Measurements from ENCODE around the gene DGKB. TPM values are rescaled to one million over a fixed set of nuclear protein-coding genes. Genes with fewer than 3 reads are reported as not detected.
A peak's percentile ranks its signal among the peaks of the same experiment; 100 is the strongest.
"Not testable (repeated sequence)": the region's sequence is repeated elsewhere in the genome, so short reads cannot be mapped to it uniquely, and the experiment has no call there.

The DGKB gene
- total RNA-seq, 1 experiment from 2014 or later = 0.12 TPM

DNA sequence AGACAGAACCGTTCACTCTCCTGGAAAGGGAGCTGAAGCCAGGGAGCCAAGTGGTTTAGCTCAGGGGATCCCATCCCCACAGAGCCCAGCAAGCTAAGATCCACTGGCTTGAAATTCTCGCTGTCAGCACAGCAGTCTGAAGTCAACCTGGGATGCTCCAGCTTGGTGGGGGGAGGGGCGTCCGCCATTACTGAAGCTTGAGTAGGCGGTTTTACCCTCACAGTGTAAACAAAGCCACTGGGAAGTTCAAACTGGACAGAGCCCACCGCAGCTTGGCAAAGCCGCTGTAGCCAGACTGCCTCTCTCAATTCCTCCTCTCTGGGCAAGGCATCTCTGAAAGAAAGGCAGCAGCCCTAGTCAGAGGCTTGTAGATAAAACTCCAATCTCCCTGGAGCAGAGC, 443.7 kb downstream of the DGKB start:
- DNase-seq (ENCODE audit: low spot score) = not testable (repeated sequence)

DNA sequence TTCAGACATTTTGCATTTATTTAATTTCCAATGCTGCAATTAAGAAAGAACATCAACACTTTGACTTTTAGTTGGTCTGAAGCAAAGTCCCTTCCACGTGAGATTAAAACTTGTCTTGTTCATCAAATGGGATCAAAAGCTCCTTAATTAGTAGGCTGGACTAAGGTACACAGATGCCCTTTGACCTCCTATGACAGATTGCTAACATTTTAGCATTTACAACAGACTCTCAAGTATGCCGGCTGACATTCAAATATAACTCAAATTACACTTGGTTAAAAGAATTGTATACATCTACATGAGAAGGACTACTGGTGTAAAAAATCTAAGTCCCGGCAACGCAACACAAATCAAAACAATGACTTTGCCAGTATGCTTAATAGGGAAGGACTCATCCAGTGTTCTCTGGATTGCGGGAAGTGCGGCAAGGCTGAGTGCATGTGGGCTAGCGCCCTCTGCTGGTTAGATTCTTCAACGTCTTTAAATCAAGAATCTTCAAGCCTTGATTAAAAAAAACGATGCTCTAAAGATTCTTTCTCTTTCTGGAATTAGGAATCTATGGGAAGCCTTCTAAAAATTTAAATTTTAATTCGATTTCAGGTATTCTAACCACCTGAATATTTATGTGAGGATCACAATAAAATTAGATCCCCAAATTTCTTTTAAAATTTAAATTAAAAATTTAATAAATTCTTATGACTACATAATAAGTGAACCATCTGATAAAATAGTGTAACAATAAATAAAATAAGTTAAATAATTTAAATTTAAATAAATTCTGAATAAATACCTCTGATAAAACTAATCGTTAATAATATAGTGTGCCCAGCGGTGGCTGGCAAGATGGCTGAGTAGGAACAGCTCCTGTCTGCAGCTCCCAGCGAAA, 444.7 kb downstream of the DGKB start:
- DNase-seq (ENCODE audit: low spot score) = peak; percentile 93

DNA sequence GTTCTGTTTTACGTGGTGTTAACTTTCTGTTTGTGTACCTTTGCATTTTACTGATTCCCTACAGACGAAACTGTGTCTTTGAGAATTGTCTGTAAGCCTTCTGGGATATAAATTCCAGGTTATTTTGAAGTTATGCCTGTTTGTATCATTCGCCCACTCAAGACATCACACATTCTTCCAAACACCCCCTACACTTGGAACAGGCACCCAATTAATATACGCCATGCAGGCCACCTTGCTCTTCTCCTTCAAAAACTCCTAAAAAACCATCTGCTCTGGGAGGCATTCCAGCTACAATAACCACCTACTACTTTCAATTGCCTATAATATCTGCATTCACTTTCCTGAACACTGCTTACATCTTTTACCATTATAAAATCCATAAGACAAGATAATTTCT, 453.3 kb downstream of the DGKB start:
- DNase-seq (ENCODE audit: low spot score) = no peak

DNA sequence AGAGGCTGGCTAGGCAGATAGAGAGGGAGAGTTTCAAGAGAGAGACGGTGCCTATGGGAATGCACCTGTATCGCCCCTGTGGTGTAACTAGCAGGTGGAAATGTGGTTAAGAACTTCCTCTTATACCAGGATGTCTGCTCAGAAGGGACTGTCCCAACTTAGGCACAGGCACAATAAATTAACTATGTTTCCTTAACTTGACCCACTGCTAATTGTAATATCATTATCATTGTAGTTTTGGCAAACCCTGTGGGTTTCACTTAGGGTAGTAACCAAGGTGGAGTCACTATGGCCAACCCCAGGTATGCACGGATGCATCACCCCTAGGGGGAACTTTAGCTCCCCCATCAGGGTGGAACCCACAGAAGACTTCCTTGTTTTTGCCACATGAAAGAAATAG, 455.7 kb downstream of the DGKB start:
- DNase-seq (ENCODE audit: low spot score) = no peak

DNA sequence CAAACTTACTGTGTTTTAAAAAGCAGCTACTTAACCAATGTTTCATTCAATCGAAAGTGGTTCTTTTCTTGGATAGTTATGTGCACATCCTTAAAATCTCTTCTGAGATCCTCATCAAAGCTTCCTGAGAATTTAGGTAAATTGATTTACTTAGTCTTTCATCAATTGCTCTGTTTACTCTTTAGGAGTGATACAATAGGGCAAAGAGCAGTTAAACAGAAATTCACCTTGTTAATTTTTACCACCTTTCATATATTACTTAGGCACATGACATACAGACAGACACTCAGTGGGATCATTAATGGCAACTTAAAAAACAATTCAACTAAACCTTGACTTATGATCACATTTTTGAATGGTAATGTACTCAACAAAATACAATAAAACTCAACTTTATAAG, 456.3 kb downstream of the DGKB start:
- no peak for DNase-seq (ENCODE audit: low spot score)

DNA sequence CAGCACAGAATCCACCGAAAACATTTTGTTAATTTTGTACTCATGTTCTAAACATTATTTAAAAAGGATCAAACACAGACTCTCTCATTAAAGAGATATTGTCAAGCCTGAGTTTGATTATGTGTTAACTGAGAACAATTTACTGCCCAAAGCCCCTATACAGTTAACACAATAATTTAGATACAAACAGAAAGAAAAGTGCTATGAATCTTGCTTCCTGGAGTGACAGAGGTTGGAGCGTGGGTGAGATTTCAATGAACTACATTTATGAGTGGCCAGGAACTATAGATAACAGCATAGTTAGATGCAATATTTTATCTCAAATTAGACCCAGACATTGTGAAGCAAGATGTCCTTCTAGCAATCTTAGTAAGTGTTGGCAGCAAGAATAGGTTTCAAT, 464.2 kb downstream of the DGKB start:
- no peak for DNase-seq (ENCODE audit: low spot score)

DNA sequence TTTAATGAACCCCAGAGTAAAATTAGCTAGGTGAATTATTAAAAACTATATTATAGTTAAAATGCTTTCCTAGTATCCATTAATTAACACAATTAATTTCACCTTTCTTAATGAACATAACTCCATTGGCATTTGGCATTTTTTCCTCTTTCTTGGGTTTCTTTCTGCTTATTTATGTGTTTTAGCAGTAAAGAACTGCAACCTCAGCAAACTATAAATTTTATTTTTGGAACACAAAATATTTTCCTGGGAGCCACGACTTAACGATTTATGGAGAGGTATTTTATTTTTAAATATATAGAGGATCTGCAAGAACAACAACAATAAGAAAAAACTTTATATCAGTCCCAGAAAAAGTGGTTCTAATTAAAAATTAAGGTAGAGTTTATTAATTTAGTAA, 465.7 kb downstream of the DGKB start:
- no peak for DNase-seq (ENCODE audit: low spot score)

DNA sequence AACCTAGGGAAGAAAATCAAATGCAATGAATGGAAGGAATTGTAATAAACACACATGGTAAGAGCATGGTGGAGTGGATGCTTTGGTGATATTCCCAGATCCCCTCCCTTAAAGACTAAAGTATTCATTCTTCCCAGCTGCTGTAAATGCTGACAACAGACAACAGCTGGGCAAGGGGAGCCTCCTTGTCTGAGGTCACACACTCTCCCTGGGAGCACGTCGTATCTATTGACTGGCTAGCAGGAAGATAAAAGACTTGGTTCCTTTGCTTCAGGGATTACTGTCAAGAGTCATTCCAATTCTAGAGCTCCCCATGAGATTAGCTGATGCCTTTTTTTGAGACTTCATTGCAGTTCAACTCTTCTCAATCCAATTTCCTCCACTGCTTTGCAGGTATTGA, 469.6 kb downstream of the DGKB start:
- DNase-seq (ENCODE audit: low spot score) = no peak

DNA sequence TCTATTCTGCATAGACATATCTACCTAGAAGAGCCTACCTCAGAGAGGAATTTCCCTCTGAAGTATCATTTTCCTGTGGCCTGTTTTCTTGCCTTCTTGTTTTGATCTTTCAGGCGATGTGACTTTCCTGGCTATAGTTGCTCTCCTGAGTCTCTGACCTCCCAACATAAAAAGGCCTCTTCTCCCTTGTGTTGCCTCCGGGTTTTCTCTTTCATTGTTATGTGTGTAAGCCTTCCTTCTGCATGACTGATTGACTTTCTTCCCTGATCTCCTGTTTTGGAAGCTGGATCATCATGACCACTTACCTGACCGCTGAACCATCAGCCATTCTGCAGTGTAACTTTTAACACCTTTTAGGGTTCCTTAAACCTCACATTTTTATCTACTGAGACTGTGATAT, 471.6 kb downstream of the DGKB start:
- DNase-seq (ENCODE audit: low spot score) = no peak

DNA sequence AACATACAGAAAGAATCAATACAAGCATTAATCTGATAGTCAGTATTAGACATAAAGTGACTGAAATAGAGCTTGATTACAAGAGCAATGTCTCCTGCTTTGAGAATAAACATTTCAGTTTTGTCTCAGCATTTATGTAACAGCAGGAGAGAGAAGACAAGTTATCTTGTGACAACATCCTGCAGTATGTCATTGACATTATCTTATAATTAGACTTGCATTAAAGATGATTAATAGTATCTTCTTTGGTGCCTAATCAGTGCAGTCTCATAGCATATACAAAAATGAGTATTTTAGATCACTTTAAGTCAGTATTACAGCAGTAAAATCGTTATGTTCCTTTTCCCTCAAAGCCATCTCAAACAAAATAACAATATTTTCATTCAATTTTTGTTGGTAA, 477.0 kb downstream of the DGKB start:
- no peak for DNase-seq (ENCODE audit: low spot score)

DNA sequence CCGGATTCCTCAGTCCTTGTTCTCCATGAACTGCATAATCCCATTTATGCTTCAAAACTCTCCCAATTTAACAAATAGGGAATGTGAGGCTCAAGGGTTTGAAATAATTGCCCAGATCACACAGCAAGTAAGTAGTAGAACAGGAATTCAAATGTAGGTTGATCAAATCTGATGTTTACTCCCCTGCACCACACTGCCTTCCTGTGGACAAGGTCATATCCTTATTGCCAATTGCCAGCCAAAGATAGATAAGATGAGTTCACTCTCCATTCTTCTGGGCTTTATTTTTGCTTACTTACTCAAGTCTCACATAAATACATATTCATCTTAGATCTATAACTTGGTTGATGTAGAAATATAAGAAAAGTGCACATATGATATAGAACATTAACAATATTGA, 477.9 kb downstream of the DGKB start:
- no peak for DNase-seq (ENCODE audit: low spot score)

DNA sequence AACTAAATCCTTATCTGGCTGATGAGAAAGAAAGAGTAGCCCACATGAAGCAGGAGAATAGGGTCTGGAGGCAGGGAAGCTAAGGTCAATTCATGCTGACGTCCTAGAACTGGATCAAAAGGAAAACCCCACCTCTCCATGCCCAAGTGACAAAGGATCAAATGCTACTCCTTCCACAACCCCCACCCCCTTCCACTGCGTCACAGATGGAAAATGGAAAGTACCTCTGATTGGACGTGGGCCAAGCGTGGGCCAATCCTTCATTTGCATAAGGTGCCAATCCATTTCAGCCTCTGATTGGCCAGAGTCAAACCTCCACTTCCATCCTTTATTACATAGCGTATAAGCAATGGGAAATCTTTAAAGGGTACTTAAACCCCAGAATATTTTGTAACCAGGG, 481.8 kb downstream of the DGKB start:
- no peak for DNase-seq (ENCODE audit: low spot score)

DNA sequence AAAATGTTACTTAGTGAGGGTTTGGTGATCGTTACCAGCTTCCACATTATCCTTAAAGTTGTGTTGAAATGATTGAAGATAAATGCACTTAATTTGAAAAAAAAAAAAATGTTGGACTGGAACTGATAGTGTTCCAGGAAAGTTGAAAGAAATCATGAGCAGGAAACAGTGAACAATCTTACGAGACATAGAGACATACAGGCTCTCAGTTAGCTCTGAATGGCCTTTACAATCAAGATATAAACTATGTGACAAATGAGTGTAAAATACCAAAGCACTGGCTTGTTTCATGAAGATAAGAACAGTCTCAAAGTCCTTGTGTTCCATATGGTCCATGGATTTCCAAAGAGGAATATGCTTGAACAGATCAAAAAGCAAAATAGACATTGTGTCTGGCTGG, 483.0 kb downstream of the DGKB start:
- DNase-seq (ENCODE audit: low spot score) = no peak

DNA sequence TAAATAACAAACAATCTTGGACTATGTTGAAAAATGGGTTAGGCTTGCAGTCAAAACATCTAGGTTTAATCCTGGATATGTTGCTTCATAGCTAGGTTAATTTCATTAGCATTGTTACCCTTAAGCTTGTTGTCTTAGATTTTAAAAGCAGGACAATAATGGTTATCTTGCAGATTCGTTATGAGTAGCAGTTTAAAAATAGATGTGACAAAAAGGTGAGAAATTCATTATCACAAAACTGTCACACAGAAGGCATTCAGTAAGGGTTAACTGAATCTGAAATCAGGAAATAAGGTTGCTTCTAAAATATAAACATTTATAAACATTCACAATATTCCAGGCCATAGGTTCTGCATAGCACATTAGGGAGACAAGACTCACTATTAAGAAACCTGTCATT, 483.9 kb downstream of the DGKB start:
- no peak for DNase-seq (ENCODE audit: low spot score)

DNA sequence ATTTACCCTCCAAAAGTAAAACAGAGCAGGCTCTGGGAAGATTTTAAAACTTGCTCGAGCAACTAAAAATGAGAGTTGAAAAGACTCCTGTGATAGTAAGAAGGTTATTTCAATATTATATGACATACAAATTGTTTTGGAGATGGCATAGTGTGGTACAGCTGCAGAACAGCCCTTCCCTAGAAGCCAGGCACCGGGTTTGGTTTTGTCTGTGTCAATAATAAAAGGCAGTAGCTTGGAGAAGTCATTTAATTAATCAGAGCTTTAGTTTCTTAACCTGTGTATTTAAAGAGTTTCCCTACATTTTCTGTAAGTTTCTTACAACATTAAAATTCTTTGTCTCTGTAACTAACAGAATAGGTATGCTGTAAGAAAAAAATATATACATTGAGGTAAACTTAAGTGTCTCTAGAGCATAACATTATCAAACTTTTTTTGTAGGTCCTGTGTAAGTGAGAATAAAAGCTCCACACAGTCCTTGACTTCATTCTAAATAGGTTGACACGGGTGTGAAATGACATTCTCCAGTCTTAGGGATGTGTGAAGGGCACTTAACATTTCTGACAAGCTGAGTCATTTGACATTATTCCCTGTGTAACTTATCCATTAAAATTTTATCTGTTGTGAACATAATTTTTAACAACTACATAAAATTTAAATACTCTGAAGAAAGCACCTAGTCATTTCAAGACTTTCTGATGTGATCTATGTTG, 488.1 kb downstream of the DGKB start:
- no peak for DNase-seq (ENCODE audit: low spot score)

DNA sequence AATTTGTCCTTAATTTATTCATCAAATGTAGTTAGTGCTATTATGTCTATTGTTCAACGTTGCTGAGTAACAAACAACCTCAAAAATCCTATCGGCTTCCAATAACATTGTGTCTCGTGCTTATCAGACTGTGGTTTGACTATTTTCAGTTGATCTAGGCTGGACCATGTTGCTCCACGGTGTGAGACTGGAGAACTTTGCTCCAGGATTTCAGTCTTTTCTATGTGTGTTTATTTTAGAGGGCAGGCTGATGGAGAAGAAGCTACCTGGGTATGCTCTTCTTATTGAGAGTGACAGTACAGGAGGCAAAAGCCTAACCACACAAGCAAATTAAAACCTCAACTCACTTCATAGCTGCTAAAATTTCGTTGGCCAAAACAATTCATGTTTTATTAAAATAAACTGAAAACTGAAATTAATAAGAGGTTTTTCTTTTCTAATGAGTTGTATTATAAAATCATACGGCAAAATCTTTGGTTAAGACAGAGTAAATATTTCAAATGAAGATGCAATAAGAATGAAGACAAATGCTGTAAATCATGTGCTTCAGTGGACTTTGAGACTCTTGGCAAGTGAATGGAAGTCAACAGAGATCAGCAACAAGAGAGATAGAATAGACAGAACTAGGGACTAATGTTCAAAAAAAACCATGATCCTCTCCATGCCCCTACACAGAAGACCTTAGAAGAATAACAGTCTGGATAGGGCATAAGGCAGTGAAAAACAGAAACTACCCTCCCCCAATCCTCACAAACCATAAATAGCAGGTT, 495.1 kb downstream of the DGKB start:
- no peak for DNase-seq (ENCODE audit: low spot score)

DNA sequence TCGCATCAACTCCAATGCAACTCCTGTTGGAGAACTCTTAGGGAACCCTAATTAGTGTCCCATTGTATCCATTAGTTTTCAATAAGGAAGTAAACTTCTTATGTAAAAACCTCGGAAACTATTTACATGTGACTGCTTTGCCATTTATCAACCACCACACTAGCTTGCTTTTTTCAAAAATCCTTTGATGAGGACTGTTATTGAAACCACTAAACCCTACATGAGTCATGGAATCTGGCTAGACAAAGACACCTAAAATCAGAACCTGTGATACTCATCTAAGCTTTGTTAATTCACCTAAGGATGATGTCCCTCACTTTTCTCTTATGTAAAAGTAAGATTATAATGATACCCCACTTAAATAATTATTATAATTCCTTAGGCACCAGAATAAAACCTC, 499.0 kb downstream of the DGKB start:
- no peak for DNase-seq (ENCODE audit: low spot score)

DNA sequence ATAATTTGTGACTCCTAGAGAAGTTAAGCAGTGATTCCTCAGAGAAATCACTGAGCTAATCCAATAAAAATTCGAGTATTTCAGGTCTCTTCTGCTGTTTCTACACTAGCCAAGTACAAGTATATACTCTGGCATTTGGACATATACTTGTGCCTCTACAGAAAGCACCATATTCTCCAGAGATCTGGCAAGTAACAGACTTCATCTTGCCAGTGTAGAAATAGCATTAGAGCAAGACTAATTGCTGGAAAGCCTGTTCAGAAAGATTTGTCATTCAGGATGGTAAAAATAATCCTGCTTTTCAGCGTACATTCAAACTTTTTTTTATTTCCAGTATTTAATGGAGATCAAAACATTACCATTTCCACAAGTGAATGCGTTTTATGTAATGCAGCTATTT, 502.3 kb downstream of the DGKB start:
- no peak for DNase-seq (ENCODE audit: low spot score)

DNA sequence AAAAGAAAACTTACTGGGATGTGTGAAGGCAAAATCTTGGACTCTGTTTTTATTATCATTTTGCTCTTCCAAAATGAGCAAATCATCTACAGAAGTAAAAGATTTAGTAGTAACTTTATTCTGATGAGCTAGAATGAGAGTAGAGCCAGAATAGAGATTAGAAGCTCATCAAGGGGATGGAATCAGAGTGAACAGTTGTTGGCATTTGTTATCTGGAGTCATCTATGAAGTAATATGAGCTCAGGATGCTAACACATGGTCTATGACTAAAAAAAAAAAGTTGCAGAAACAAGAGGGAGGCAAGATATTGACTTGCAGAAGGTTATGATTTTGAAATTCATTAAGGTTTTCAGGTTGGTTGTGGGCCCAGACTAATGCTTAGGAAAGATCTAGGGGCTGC, 504.0 kb downstream of the DGKB start:
- DNase-seq (ENCODE audit: low spot score) = no peak

DNA sequence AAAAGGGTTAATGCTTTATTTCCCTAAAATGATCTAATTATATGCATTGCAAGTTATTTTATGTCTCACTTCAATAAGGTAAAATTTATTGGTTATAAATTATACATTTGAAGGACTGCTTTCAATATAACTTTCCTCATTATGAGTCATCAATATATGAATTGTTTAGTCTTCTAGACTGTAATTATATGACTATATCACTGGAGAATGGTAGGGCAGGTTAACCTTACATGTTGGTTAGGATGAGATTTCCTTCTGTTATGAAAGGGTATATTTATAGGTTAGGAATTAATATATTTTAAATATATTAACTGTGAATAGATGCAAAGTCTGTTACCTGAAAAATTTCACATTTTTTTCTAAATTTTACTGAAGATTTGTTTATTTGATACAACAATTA, 506.7 kb downstream of the DGKB start:
- no peak for DNase-seq (ENCODE audit: low spot score)

DNA sequence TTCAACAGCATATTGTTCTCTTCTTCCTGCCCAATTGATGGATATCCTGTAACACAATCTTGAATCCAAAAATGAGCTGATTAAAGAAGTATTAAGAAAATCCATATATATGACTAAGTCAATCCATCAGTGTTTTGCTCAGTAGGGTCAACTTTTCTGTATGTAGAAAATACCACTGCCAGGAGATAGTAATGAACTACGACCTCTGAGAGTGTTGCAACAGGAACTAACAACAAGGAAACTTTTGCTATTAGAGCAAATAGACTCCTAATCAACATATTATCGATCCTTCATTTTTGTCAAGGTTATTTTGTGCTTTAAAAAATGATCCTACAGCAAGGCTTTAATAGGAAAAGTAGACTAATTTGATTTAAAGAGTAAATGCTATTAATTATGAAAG, 507.8 kb downstream of the DGKB start:
- DNase-seq (ENCODE audit: low spot score) = no peak

DNA sequence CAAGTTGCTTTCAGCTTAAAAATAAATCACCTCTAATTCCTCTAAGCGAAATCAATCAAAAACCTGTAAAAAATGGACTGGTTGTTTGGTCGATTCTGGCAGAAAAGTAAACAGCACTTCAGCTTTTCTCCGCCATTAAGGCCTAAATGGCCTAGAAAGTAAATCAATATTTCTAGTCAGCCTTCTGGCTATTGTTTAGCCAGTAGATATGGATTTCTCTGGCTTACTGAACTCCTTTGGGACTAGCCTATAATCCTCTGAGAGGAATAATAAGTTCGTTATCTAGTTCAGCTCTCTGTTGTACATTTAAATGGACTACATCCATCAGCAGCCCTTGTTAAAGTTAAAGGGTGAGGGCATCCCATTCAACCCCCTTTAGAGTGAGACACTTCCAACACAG, 513.0 kb downstream of the DGKB start:
- no peak for DNase-seq (ENCODE audit: low spot score)

DNA sequence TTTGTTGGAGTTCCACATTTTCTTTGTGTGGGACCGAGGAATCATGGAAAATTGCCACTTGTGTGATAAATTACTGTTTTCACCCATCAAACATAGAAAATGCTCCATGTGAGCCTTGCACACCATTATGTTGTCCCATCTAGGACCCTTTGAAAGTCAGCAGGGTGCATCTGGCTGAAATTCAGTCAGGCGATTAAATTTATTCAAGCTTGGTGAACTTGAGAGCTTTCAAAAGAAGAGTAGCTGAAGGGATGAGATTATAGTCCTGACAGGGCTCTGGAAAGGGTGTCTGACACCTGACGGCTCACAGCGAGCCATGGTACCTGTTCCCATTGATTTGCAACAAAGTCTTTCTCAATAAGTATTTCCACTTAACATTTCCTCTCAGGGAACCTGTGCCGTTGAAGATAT, 513.4 kb downstream of the DGKB start:
- no peak for DNase-seq (ENCODE audit: low spot score)
